ENCODE results near the gene GPR152. TPM values are rescaled to one million over a fixed set of nuclear protein-coding genes. Genes with fewer than 3 reads are reported as not detected.

The GPR152 gene
- total RNA-seq (2021; fragmentation: NEBNext Ultra II Directional; extraction: Animal tissue kit (Norgen Biotek cat#: 25700)) (not detected in 2 replicates), polyA plus RNA-seq (2011; rRNA removed) (not detected in 2 replicates), polyA minus RNA-seq (2011; rRNA and poly(A)+ RNA removed) (not detected in 2 replicates)
- polyA plus RNA-seq (2011; cell fraction: cytosol; rRNA removed): not detected
- not detected for polyA plus RNA-seq (2011; cell fraction: nucleus; rRNA removed)
- polyA plus RNA-seq (2012, experiment 1 of 2): not detected in 4 replicates
- polyA plus RNA-seq (2012, experiment 2 of 2): not detected
- not detected for polyA plus RNA-seq (2013, experiment 1 of 2)
- polyA plus RNA-seq (2013, experiment 2 of 2): not detected
- polyA minus RNA-seq (2011; cell fraction: cytosol; rRNA and poly(A)+ RNA removed): not detected
- polyA minus RNA-seq (2011; cell fraction: nucleus; rRNA and poly(A)+ RNA removed): not detected
- long read RNA-seq, experiment 1: 0 reads
- long read RNA-seq, experiment 2: 0 reads

- no peak within 1 kb of the TSS for H3K14ac ChIP-seq (ENCODE audit: insufficient read length)
- no peak within 1 kb of the TSS for H4K91ac ChIP-seq (replicated peaks; ENCODE audit: insufficient read length, low read length)
- no peaks in the 10 kb centered on the region for H3K27me3 ChIP-seq (replicated peaks in 1 of 4; ENCODE audit: control insufficient read depth in 3 of 4, extremely low read depth in 1 of 4, insufficient read depth in 3 of 4, low read length in 3 of 4)
- H2BK12ac ChIP-seq (ENCODE audit: low read depth, low read length): 0 out of 2 replicates have a peak within 1 kb of the TSS, but pooled peaks have one; percentile 9
- H3K4ac ChIP-seq (replicated peaks; ENCODE audit: insufficient read length, low read depth, low read length): no peak within 1 kb of the TSS
- no peak within 1 kb of the TSS for H2BK20ac ChIP-seq (ENCODE audit: low read length)
- no peak within 1 kb of the TSS for H3K4me3 ChIP-seq (ENCODE audit: extremely low read depth in 1 of 4, insufficient read depth in 2 of 4, low read depth in 3 of 4, low read length in 4 of 4)
- H3K9ac ChIP-seq (replicated peaks in 1 of 4; ENCODE audit: extremely low read depth in 1 of 4, low read depth in 3 of 4, low read length in 3 of 4): no peak within 1 kb of the TSS
- H3K27ac ChIP-seq (ENCODE audit: low read depth, low read length): no peak within 1 kb of the TSS
- H3K9me3 ChIP-seq (ENCODE audit: insufficient read depth in 2 of 2, low read depth in 1 of 2, low read length in 1 of 2): no peaks in the 10 kb centered on the region
- H3K36me3 ChIP-seq (ENCODE audit: control insufficient read depth in 2 of 4, insufficient read depth in 4 of 4, low read length in 3 of 4): no peaks in the 10 kb centered on the region
- H3K23me2 ChIP-seq (ENCODE audit: low read depth, low read length): no peaks in the 10 kb centered on the region
- H2AFZ ChIP-seq (ENCODE audit: low read length): no peak within 1 kb of the TSS
- POLR2A ChIA-PET (ENCODE audit: partially characterized antibody): interaction anchor here (1.4 to 2.2 kb wide), 5 partner anchors 12 to 24 kb away, joined by 3 to 15 read pairs (median 8); partner anchors contain the start of genes PTPRCAP and RPS6KB2
- H2BK15ac ChIP-seq (ENCODE audit: low read length): 0 out of 2 replicates have a peak within 1 kb of the TSS, but pooled peaks have one; percentile 46
- no peak within 1 kb of the TSS for H3K23ac ChIP-seq (ENCODE audit: insufficient read length)
- H3K4me1 ChIP-seq (replicated peaks in 1 of 4; ENCODE audit: control insufficient read depth in 3 of 4, insufficient read depth in 4 of 4, low read length in 3 of 4): no peaks in the 10 kb centered on the region
- H3K56ac ChIP-seq (replicated peaks; ENCODE audit: insufficient read length, low read depth, low read length): no peak within 1 kb of the TSS
- H3K18ac ChIP-seq (ENCODE audit: extremely low read depth, low read length): no peak within 1 kb of the TSS
- no peak within 1 kb of the TSS; the same call in 1 of the 2 replicates for H4K8ac ChIP-seq (ENCODE audit: extremely low read depth, insufficient read depth, low read length)
- no peaks in the 10 kb centered on the region for H4K20me1 ChIP-seq (replicated peaks in 1 of 2; ENCODE audit: control insufficient read depth in 1 of 2, insufficient read depth in 2 of 2, low read length in 2 of 2)
- H2AK5ac ChIP-seq (ENCODE audit: low read depth, low read length): no peak within 1 kb of the TSS
- H4K5ac ChIP-seq (ENCODE audit: insufficient read length, low read depth, low read length): no peak within 1 kb of the TSS
- no peaks in the 10 kb centered on the region for H3K79me2 ChIP-seq (ENCODE audit: control insufficient read depth in 1 of 2, insufficient read depth in 2 of 2, low read length in 2 of 2)
- H2BK5ac ChIP-seq (ENCODE audit: low read depth, low read length): no peak within 1 kb of the TSS; the same call in 1 of the 2 replicates
- H3K4me2 ChIP-seq (ENCODE audit: insufficient read depth in 1 of 2, low read depth in 2 of 2, low read length in 2 of 2): no peak within 1 kb of the TSS
- no peak for DNase-seq (ENCODE audit: low read depth in 1 of 2, low spot score in 2 of 2)
- no peak within 1 kb of the TSS for H2BK120ac ChIP-seq (replicated peaks; ENCODE audit: low read depth, low read length)
- WGBS, 2 experiments (ENCODE audit: extremely low coverage in 1 of 2, insufficient coverage in 1 of 2, insufficient read length in 1 of 2, insufficient replicate concordance in 2 of 2, low coverage in 1 of 2, low lambda C conversion rate in 2 of 2, missing lambda C conversion rate in 1 of 2): 90% methylated on average over 26 of the region's 33 CpGs; no CpG with 5 or more reads in 1 of the 2 experiments
- no peaks in the 10 kb centered on the region for H3K79me1 ChIP-seq (ENCODE audit: low read depth, low read length)
- CTCF ChIA-PET (ENCODE audit: partially characterized antibody): interaction anchor here (0.8 to 2.1 kb wide), 6 partner anchors 8 to 51 kb away, joined by 3 to 8 read pairs (median 4); partner anchors contain the start of gene PPP1CA
- FAIRE-seq: no peak
- TF ChIP-seq EZH2 (IDR thresholded peaks at IDR 0.05; ENCODE audit: low read depth, low read length, severe bottlenecking) (no peak), PHF8 (conservative IDR thresholded peaks at IDR 0.05; ENCODE audit: low read depth, low read length) (no peak), SP1 (IDR thresholded peaks at IDR 0.05; ENCODE audit: low read depth, low read length) (no peak), RXRA (IDR thresholded peaks at IDR 0.05; ENCODE audit: insufficient read depth, low read depth, low read length) (no peak), EP300 (IDR thresholded peaks at IDR 0.05; ENCODE audit: borderline replicate concordance in 1 of 2, low read depth in 2 of 2, low read length in 2 of 2) (no peak), POU5F1 (IDR thresholded peaks at IDR 0.05; ENCODE audit: low read depth, low read length) (no peak), KDM1A (IDR thresholded peaks at IDR 0.05; ENCODE audit: borderline replicate concordance, low read length) (no peak), SRF (IDR thresholded peaks at IDR 0.05; ENCODE audit: low read depth, low read length) (no peak), CREB1 (IDR thresholded peaks at IDR 0.05) (no peak), TAF1 (IDR thresholded peaks at IDR 0.05; ENCODE audit: low read depth, low read length) (no peak)
Observed at GRCh38 chr11:67452141-67452952, at the start of gene GPR152. Gene GPR152, minus strand, starts transcription at chr11:67452729. Its CDS starts 5 bp downstream, at chr11:67452724.

Data from H1 (cell line).